ENCODE measurements around the gene IGSF22.

Gene IGSF22

GRCh38 chr11:18726040-18726439, at the start of gene IGSF22:
TSS of gene IGSF22 (minus strand) at chr11:18726188. CDS start at chr11:18724236, 1,952 bp downstream.
- DNase-seq (ENCODE audit: low read depth, low spot score), result no peak

DNA sequence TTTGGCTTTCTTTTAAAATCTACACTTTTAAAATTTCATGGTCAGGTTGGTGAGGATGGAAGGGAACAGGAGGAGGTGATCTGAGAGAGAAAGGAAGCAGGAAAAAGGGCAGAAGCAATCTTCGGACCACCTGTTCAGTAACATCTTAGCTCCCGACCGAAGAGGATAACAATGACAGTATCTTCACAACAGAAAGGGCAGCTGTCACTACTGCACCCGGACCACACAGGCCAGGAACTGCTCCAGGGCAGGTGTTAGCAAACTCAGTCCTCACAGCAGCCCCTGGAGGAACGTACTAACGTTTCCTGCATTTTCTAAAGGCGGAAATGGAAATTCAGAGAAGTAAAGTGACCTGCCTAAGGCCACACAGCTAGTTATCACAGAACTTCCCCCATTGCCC, 48.8 kb upstream of the IGSF22 start:
- DNase-seq (ENCODE audit: low read depth, low spot score), result no peak

DNA sequence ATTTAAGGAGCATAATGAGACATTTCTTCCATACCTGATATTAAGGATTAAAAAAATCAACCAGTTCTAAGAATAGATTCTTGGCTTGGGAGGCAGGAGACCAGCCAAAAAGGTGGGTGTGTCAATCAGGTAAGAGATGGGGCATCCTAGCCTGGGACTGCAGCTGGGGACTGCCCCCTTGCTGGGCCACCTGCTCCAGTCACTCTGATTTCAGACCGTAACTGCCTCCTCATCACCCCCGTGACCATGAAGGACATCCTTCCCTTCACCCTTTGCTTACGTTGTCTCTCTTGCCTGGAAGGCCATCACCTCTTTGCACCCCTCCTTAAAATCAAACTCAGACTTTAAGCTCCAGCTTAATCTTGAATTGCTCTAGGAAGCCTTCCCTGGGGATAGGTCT, 47.7 kb upstream of the IGSF22 start:
- no peak for DNase-seq (ENCODE audit: low read depth, low spot score)

DNA sequence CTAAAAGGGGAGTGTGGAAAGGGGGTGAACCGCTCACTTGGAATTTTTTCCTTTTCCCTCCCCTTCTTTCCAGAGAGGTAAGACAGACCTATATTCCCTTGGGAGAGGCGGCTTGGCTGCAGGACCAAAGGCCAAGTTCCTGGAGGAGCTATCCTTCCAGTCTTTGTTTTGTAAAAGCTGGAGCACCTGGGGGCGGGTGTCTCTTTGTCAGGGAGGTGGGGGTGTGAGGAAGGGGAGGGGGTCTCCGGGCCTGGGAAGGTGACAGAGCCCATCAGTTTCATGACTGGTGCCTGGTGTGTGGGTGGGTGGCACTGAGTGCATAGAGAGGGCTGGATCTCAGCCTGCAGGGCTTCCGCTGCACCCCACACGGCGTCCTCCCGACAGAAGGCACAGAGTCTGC, 47.1 kb upstream of the IGSF22 start:
- no peak for DNase-seq (ENCODE audit: low read depth, low spot score)

GRCh38 chr11:18772211-18772610, 46.2 kb upstream of the IGSF22 start:
- DNase-seq (ENCODE audit: low read depth, low spot score), result no peak

GRCh38 chr11:18771266-18772035, 45.5 kb upstream of the IGSF22 start:
- no peak for DNase-seq (ENCODE audit: low read depth, low spot score)

- no peak for DNase-seq (ENCODE audit: low read depth, low spot score)
Measured at GRCh38 chr11:18770479-18771125, 44.6 kb upstream of the IGSF22 start.

DNA sequence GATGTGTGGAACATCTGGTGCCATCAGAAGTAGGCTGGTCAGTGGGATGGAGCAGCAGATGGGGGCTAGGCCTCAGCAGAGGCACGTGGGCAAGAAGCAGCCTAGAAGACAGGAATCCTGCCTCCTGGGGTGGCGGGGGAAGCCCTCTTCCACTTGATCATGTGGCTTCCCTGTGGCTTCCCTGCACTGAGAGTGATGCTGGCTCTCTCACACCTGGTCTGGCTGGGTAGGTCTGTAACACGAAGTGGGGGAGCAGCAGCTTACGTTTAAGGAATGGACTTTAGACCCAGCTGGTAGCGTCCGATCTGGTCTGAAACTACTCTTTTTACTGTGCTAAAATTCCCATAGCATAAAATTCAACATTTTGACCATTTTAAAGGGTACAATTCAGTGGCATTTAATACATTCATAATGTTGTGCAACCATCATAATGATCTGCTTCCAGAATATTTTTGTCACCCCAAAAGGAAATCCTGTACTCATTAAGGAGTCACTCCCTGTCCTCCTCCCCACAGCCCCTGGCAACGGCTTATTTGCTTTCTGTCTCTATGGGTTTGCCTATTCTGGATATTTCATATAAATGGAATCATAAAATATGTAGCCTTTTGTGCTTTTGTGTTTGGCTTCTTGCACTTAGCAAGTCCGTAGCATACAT, 43.9 kb upstream of the IGSF22 start:
- no peak for DNase-seq (ENCODE audit: low read depth, low spot score)

DNA sequence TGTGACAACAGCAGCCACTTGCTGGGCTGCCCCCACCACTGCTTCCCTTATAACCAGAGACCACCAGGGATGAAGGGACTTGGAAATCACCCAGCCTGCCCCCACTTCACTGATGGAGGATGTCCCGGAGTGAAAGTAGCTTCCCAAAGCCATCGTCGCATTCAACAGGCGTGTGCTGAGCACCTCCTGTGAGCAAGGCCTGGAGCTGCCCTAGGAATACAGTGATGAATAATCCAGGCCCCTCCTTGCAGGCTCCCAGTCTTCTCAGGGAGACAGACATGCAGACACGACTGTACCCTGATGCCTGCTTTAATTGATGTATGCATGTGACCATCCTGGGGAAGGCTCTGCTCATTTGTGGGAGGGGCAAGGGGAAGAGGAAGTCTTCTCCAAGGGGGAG, 43.0 kb upstream of the IGSF22 start:
- no peak for DNase-seq (ENCODE audit: low read depth, low spot score)

DNA sequence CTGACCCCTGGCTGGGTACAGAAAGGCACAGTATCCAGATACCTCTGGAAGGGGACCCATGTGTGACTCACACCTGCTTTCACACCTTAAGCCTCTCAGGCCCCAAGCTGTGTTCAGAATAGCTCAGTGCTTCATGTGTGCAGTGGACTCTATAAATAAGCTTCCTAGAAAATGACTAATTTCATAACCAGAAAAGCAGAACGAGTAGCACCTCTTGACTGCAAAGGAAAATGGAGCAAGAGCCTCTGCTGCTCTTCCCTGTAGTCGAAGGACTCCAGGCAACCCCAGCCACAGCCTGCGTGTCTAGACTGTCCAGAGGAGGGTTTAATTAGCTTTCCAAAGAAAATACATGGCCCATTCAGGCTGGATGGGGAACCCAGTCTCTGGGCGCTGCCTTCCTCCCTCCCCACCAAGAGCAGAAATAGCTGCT, 42.5 kb upstream of the IGSF22 start:
- DNase-seq (ENCODE audit: low read depth, low spot score), result no peak

DNA sequence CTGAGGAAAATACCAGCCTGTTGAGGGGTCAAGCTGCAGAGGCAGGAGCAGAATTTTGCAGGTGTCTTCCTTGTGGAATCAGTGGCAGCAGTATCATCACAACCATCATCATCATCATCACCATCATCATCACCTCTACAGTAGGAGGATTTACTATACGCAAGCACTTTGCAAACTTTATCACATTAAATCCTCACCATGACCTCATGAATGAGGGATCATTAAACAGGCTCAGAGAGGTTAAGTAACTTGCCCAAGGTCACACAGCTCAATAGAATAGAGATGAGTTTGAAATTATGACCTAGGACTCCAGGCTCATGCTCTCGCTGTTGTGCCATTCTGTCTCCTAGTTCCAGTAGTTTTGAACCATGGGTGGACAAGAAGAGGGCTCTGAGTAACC, 40.0 kb upstream of the IGSF22 start:
- no peak for DNase-seq (ENCODE audit: low read depth, low spot score)

DNA sequence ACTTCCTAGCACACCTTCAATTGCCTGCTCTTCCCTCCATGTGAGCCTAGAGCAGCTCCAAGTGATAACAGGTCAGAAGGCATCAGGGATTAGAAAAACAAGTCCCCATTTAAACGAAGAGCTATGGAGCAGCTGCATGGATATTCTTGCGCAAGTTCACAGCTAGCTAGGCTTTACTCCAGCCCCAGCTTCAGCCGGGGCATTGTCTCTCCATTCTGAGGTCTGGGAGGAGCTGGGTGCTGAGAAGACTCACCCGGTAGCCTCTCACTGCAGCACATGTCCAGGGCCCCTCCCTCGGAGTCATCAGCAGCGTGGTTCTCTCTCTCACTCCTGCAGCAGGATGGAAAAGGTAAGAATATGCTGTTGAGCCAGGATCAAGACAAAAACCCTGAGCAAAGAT, 39.6 kb upstream of the IGSF22 start:
- DNase-seq (ENCODE audit: low read depth, low spot score), result no peak

DNA sequence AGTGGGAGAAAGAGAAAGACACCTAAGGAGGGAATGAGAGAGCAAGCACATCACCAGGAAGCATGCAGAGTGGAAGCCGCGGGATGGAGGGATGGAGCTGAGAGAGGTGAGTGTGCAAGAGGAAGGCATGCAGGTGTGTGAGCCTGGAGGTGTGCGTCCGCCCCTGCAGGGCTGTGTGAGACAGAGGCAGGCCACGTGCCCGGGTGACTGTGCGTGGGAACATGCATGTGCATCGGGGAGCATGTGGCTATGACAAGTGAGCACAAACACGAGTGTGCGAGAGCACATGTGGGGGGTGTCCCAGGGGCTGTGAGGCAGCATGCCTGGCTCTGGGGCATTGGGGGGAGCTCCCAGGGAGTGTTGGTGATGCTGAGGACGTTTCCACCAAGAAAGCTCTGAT, 35.8 kb upstream of the IGSF22 start:
- DNase-seq (ENCODE audit: low read depth, low spot score), result no peak

DNA sequence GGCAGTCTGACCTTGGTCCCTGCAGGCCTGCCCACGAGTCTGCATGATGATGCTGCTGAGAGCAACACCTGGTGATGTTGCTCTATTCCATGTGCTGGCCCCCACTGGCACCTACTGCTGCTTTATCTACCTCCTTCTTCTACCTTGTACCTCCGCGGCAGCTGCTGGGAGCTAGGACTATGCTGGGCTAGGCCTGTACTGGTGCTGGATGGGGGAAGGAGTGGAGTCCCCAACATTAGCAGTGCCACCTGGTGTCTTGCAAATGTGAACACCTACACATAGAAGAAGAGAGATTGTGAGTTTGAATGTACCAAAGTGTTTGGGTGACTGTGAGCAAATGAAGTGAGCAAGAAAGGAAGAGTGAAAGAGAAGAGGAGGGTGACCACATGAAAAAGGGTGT, 35.2 kb upstream of the IGSF22 start:
- no peak for DNase-seq (ENCODE audit: low read depth, low spot score)

DNA sequence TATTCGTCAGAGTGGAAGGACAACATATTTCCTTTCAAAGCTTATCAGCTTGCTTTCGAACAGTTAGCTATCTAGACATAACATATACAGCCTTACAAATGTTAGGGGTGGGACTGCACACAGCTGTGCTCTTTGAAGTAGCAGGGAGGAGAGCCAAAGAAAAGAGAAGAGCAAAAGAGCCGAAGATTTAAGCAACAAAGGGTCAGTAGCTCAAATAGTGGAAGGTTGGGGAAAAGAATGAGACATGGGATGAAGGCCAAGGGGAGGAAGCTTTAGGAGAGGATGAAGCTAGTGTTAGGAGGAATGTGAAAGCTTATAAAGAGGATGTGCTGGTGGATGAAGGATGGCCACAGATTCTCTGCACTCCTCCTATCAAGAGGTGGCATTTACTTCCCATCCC, 31.8 kb upstream of the IGSF22 start:
- no peak for DNase-seq (ENCODE audit: low read depth, low spot score)

DNA sequence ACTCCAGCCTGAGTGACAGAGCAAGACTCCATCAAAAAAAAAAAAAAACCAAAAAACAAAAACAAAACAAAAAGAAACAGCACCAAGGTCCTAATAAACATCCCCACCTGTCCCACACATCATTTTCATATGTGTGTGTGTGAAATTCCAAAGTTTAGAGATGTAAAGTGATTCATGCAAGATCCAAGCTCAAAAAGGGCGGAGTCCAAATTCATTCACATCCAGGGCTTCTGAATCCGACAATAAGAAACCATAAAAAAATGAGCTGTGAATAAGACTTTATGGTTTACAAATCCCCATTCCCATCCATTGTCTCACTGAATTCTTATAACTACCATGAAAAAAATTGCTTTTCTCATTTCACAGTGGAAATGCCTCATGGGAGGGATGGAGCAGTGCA, 30.9 kb upstream of the IGSF22 start:
- no peak for DNase-seq (ENCODE audit: low read depth, low spot score)

- no peak for DNase-seq (ENCODE audit: low read depth, low spot score)
Measured at GRCh38 chr11:18754308-18754707, 28.3 kb upstream of the IGSF22 start.

DNA sequence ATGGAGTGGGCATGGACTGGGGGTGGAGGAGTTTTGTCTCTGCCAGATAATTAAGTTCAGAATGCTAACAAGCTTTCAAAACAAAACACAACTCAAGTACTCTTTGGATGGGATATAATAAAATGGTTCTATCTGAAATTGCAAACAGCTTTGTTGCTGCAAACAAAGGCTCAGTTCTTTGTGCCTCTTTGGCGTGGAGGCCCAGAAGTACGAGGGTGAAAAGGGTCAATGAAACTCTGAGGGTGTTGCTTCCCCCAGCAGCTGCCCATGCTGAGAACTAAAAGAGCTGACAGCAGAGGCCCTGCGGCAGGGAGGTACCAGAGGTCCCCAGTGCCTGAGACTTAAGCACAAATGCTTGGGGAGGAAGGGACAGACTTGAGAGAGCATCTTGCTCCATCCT, 26.5 kb upstream of the IGSF22 start:
- no peak for DNase-seq (ENCODE audit: low read depth, low spot score)

- no peak for DNase-seq (ENCODE audit: low read depth, low spot score)
Measured at GRCh38 chr11:18750944-18751343, 25.0 kb upstream of the IGSF22 start.

DNA sequence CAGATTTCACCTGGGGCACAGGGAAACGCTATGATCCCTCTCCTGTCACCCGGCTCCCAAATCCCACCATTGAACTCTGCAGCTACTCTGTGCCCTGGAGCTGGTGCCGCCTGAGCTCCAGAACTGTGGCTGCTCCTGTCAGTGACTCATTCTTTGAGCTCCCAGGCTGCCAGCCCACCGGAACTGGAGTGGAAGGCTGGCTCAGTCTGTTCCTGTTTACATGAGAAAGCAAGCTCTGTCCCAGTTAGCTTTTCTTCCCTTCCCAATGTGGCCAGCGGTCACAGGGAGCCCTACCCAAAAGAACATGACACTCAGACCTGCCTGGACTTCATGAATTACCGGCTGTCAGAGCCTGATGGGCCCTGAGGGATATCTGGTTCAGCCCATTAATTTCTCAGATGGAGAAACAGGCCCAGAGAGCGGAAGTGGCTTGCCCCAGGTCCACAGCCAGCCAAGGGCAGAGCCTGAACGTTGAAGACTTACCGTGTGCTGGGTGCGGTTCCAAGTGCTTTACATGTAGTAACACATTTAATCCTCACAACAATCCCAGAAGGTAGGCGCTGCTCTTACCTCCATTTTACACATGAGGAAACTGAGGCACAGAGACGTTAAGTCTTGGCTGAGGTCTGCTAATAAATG, 23.8 kb upstream of the IGSF22 start:
- DNase-seq (ENCODE audit: low read depth, low spot score), result no peak

GRCh38 chr11:18748766-18749365, 22.9 kb upstream of the IGSF22 start:
- no peak for DNase-seq (ENCODE audit: low read depth, low spot score)

DNA sequence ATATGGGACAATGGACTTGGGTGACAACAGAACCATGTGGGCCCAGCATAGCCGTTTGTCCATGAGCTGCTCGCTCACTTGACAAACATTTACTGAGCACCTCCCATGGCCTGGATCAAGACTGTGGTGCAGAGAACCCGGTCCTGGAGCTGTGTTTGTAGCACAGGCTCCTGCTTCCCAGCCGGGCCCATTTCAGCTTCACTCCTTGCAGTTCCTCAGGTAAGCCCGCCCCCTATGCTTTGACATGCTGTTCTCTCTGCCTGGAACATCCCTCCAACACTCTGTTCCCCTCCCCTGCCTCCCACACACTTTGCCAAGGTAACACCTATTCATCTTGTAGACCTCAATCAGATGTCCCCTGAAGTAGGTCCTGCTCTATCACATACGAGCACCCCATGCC, 19.3 kb upstream of the IGSF22 start:
- DNase-seq (ENCODE audit: low read depth, low spot score), result no peak

Measured in activated naive CD8-positive, alpha-beta T cell treated with anti-CD3 and anti-CD28 coated beads, Interleukin-2, amount 50 U/mL, for 16 hours (primary cell).